ACC112 (cell line): ENCODE measurements around the gene CCDC86.
A peak's percentile ranks its signal among the peaks of the same experiment; 100 is the strongest.

Experiments used
- H2AFZ ChIP-seq: fragments of 200-600 bp; sonication (generic); one replicate; pipeline ENCODE4 v1.6.0; 2017; ENCODE audit warnings: antibody characterized with exemption, low read length; ENCODE audit not compliant: unreplicated experiment
- H3K27ac ChIP-seq: fragments of 200-600 bp; sonication (generic); 2 replicates; pipeline ENCODE4 v1.5.1; 2014; ENCODE audit warnings: low read depth, mild to moderate bottlenecking, antibody characterized with exemption, low read length, moderate library complexity
- H3K27me3 ChIP-seq: fragments of 200-600 bp; sonication (generic); 2 replicates; pipeline ENCODE4 v1.6.1; 2014; ENCODE audit warnings: mild to moderate bottlenecking, antibody characterized with exemption, low read length, moderate library complexity, mixed read lengths; ENCODE audit not compliant: insufficient read depth
- H3K36me3 ChIP-seq: fragments of 200-600 bp; sonication (generic); 2 replicates; pipeline ENCODE4 v1.6.1; 2016; ENCODE audit warnings: mild to moderate bottlenecking, antibody characterized with exemption, low read length, moderate library complexity, mixed read lengths; ENCODE audit not compliant: insufficient read depth
- H3K4me1 ChIP-seq: fragments of 200-600 bp; sonication (generic); one replicate; pipeline ENCODE4 v1.6.1; 2016; ENCODE audit warnings: low read length, mixed read lengths; ENCODE audit not compliant: insufficient read depth, unreplicated experiment, control insufficient read depth
- H3K4me3 ChIP-seq: fragments of 200-600 bp; sonication (generic); 2 replicates; pipeline ENCODE4 v1.5.1; 2014; ENCODE audit warnings: mild to moderate bottlenecking, low read depth, low read length
- H3K79me2 ChIP-seq: fragments of 200-600 bp; sonication (generic); one replicate; pipeline ENCODE4 v1.6.0; 2016; ENCODE audit warnings: low read length; ENCODE audit not compliant: control insufficient read depth, unreplicated experiment, insufficient read depth

CCDC86 gene

DNA sequence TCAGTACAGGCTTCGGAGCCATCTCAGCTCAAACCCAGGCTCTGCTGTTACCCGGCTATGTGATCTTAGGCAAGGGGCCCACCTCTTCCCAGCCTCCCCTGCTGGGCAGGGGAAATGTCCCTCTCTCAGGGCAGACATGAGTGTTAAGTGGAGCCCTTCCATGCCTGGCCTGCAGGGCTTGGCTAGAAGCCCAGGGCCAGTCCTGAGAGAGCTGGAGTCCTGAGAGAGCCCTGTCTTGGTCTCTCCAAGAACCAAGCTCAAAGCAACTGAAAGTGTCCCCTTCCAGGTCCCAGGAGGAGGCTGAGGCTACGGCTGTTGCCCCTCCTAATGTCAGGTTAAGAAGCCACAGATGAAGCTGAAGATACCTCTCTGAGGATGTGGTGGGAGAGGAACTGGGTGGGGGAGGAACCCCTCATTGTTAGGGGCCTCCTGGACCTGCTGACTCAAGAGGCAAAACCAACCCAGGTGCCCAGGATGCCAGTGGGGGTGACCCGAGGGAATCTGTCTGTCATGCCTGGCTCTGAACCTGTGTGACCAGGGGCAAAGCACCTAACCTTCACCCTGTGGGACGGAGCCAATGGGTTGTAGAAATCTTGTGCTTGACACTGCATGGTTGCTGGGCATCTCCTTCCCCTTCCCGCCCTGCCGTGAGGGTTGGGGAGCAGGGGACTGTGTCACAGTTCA is 29.6 kb downstream of the CCDC86 start:
- no peaks in the 10 kb centered on the region for H3K79me2 ChIP-seq
- H2AFZ ChIP-seq = no peak overlapping the region
- H3K4me3 ChIP-seq = no peak overlapping the region
- no peaks in the 10 kb centered on the region for H3K27me3 ChIP-seq
- H3K27ac ChIP-seq = no peak overlapping the region
- H3K36me3 ChIP-seq = no peaks in the 10 kb centered on the region
- H3K4me1 ChIP-seq = peaks cover 24% of the 10 kb centered on the region

DNA sequence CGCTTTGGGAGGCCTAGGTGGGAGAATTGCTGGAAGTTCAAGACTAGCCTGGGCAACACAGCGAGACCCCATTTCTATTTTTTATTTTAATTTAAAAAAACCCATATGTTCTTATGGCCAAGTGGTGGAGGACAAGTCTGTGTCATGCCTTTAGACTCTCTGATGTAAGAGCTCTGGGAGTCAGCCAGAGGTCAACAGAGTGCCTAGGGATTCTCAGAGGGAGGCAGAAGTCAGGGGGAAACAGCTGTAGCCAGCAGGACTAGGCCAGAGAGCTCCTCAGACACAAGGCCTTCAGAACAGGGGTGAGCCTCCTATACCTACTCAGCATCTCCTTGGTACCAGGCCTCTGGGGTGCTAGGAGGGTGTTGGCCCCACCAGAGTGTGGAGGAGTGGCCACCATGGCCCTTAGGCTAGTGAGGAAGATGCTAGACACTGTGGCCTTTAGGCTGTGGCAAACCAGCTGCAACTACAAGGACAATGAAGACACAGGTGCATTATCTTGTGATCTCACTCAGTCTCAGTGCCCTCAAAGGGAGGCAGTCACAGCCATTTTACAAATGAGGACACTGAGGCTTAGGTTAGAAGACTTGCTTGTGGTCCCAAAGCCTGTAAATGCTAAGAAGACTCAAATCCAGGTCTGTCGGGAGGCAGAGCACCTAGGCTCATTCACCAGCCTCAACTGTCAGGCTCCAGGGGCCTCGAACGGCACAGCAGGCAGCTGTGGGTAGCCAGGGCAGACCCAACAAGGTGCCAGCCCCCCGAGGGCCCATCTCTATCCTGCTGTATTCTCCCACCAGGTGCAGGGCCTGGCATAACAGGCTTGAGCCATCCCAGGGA is 30.4 kb downstream of the CCDC86 start:
- no peaks in the 10 kb centered on the region for H3K27me3 ChIP-seq
- H2AFZ ChIP-seq = no peak overlapping the region
- H3K27ac ChIP-seq = peak overlapping the region; percentile 42; the same call in 1 of the 2 replicates
- no peak overlapping the region for H3K4me3 ChIP-seq
- H3K79me2 ChIP-seq = no peaks in the 10 kb centered on the region
- peaks cover 24% of the 10 kb centered on the region for H3K4me1 ChIP-seq
- H3K36me3 ChIP-seq = no peaks in the 10 kb centered on the region

DNA sequence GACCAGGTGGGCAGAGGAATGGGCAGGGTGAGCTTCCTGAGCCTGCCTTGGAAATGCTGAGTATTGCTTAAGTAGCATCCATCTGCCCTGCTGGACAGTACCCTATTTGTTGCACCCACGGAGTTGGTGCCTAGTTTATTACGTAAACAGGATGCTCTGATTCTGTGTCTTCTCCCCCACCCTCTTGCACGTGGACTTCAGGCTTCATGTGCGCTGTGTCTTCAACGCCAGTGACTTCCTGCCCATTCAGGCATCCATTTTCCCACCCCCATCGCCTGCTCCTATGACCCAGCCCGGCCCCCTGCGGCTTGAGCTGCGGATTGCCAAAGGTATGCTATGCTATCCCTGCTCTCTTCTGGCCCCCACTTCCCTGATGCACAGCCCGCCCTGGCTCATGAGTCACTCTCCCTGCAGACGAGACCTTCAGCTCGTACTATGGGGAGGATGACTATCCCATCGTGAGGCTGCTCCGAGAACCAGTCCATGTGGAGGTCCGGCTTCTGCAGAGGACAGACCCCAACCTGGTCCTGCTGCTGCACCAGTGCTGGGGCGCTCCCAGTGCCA is 31.1 kb downstream of the CCDC86 start:
- Histone ChIP-seq H3K4me3 (peak overlapping the region; percentile 39; the same call in 1 of the 2 replicates), H3K79me2 (no peaks in the 10 kb centered on the region), H3K27me3 (no peaks in the 10 kb centered on the region), H3K4me1 (peaks cover 24% of the 10 kb centered on the region), H3K36me3 (no peaks in the 10 kb centered on the region), H3K27ac (peak overlapping the region; percentile 42; the same call in 1 of the 2 replicates), H2AFZ (no peak overlapping the region)

DNA sequence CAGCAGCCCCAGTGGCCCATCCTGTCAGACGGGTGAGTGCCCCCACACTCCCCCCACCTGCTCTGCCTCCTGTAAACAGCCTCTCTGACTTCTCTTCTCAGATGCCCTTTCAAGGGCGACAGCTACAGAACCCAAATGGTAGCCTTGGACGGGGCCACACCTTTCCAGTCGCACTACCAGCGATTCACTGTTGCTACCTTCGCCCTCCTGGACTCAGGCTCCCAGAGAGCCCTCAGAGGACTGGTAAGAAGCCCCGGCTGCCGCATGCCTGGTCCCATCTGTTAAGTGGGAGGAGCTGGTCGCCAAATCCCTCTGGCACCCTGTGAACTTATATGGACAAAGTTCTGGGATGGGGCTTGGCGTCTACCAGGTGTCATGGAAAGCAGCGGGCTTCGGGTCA is 31.6 kb downstream of the CCDC86 start:
- Histone ChIP-seq H3K27ac (no peak overlapping the region), H3K4me3 (peak overlapping the region; percentile 39; the same call in 1 of the 2 replicates), H3K36me3 (no peaks in the 10 kb centered on the region), H3K4me1 (peaks cover 24% of the 10 kb centered on the region), H2AFZ (no peak overlapping the region), H3K79me2 (no peaks in the 10 kb centered on the region), H3K27me3 (no peaks in the 10 kb centered on the region)

DNA sequence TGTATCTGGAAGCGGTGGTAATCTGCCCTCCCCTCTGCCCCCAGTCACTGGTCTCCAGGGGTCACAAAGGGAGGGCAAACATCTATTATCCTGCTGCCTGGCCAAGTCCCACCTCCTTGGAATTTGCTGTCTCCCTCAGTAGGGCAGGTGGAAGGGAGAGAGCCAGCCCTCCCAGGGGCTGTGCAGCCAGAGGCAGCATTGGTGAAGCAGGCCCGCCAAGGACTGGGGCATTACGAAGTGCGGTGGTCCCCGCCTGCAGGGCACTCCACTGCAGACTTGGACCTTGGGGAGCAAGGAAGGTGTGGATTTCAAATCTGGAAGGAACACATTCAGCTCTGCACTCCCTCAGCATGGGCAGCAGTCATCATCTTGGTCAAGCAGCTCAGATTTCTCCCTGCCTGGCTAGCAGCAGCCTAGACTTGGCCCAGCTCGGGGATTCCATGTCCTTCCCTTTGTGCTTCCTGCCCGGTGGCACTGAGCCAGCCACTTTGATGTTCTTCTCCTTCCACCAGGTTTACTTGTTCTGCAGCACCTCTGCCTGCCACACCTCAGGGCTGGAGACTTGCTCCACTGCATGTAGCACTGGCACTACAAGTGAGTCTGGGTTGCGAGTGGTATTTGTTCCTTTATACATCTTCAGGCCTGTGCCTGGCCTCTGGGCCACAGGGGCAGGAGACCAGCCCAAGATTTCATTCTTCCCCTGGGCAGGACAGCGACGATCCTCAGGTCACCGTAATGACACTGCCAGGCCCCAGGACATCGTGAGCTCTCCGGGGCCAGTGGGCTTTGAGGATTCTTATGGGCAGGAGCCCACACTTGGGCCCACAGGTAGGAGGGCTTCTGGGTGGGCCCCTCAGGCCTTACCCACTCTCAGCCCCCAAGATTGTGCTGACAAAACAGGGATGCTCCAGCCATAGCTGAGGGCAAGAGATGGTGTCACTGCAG is 32.8 kb downstream of the CCDC86 start:
- Histone ChIP-seq H3K36me3 (no peaks in the 10 kb centered on the region), H2AFZ (no peak overlapping the region), H3K27me3 (no peaks in the 10 kb centered on the region), H3K4me1 (peaks cover 24% of the 10 kb centered on the region), H3K4me3 (no peak overlapping the region), H3K79me2 (no peaks in the 10 kb centered on the region), H3K27ac (no peak overlapping the region)

DNA sequence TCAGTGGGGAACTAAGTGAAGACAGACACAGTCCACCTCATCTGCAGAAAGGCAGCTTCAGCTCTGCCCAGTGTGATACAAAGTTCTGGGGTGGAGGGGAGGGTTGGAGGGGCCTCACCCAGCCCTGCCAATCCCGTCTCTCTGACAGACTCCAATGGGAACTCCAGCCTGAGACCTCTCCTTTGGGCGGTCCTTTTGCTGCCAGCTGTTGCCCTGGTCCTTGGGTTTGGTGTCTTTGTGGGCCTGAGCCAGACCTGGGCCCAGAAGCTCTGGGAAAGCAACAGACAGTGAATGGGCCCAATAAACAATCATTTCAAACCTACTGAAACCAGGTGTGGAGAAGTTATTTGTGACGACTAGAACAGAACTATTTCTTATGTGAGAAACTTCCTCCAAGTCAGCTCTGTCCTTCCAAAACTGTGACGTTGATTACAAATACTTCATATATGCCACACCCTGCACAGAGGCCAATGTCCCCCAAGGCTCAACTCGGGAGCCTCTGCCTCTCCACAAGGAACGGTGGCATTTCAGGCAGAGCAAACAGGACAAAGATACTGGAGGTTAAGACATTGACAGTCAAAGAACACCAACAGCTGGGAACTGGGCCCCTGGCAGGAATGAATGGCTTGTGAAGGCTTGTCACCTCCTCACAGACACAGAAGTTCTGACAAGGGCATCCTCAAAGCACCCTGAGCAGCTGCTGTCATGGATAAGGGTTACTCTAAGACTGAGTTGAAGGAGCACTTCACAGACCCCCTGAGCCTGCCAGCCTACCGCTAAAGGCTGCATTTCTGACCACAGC is 33.7 kb downstream of the CCDC86 start:
- Histone ChIP-seq H3K36me3 (no peaks in the 10 kb centered on the region), H3K27ac (no peak overlapping the region), H3K4me1 (peaks cover 24% of the 10 kb centered on the region), H3K79me2 (no peaks in the 10 kb centered on the region), H3K4me3 (no peak overlapping the region), H2AFZ (no peak overlapping the region), H3K27me3 (no peaks in the 10 kb centered on the region)

DNA sequence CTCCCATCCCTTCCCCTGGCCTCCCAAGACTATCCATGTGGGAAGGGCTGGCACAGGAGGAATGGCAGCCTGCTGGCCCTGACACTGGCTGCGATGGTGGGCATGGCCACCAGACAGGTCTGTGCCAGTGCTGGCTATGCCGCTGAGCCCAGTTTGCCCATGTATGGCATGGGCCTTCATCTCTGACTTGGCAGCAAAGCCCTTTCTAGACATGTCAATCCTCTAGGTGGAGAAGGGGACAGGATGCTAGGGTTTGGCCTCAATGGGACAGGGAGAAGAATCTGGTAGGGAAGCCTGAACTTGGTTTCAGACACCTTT is 34.2 kb downstream of the CCDC86 start:
- Histone ChIP-seq H3K4me1 (peaks cover 24% of the 10 kb centered on the region), H3K36me3 (no peaks in the 10 kb centered on the region), H3K4me3 (no peak overlapping the region), H2AFZ (no peak overlapping the region), H3K27me3 (no peaks in the 10 kb centered on the region), H3K79me2 (no peaks in the 10 kb centered on the region), H3K27ac (no peak overlapping the region)

DNA sequence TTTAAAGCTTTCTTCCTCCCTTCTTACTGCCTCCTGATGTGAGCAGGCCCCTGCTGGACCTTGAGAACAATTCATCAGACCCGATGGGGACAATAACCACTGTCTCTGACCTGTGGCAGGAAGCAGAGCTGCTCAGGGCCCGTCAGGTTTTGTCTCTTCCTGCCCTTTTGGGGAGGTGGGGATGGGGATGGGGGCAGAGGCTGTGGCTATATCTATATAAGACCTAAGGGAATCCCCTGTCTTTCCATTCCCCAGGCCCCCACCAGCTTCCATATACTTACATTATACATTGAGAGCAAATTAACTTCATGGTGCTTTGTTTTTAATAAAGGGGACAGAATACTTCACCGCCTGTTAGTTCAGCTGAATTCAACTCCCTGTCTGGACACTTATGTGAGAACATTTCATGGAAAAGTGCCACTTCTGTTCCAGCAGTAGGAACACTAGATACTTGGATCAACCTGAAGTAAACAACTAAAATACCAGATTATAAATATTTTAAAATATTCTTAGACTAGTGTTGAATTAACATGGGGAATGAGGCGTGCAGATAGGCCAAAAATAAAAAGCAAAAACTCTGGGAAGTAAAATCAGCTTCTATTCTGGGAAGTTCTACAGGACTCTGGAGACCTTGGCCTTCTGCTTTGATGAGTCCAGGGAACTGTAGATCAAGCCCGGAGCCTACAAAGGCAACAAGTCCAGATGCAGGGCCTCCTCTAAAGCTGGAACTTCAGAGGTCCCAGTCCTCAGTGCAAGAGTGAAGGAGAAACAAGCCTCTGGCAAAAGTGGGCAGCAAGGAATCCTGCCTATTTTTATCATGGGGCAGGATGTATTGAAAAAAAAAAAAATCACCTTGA is 36.6 kb downstream of the CCDC86 start:
- peaks cover 2% of the 10 kb centered on the region for H3K4me1 ChIP-seq
- no peak overlapping the region for H3K4me3 ChIP-seq
- no peaks in the 10 kb centered on the region for H3K36me3 ChIP-seq
- H3K27ac ChIP-seq = no peak overlapping the region
- H3K27me3 ChIP-seq = no peaks in the 10 kb centered on the region
- no peaks in the 10 kb centered on the region for H3K79me2 ChIP-seq
- no peak overlapping the region for H2AFZ ChIP-seq

DNA sequence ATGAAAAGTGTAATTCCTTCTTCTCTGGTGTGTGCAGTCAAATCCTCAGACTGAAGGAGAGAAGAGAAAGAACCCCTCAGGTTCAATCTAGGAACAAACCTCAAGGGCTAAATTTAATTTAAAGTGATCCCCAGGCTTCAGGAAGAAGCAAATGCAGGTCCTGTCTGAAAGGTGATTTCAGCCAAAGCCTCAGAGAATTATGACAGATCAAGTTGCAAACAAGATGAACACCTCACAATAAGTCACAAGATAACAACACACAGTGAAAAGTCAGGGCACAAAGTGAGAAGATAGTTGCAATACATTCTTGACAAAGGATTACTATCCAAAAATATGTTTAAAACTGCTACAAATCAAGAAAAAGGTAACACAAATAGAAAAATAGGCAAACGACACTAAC is 37.2 kb downstream of the CCDC86 start:
- Histone ChIP-seq H3K27me3 (no peaks in the 10 kb centered on the region), H3K4me3 (no peak overlapping the region), H3K4me1 (no peaks in the 10 kb centered on the region), H3K79me2 (no peaks in the 10 kb centered on the region), H2AFZ (no peak overlapping the region), H3K36me3 (no peaks in the 10 kb centered on the region), H3K27ac (no peak overlapping the region)
